ENCODE data around the gene THSD4.

Gene THSD4

GRCh38 chr15:71551566-71551965 lies 436.3 kb downstream of the THSD4 start:
- in situ Hi-C loops (cut with MboI; ENCODE audit: low sequenced_read_pairs), result no loop called here

GRCh38 chr15:71559098-71559497 lies 443.8 kb downstream of the THSD4 start:
- in situ Hi-C loops (cut with MboI; ENCODE audit: low sequenced_read_pairs), result no loop called here

DNA sequence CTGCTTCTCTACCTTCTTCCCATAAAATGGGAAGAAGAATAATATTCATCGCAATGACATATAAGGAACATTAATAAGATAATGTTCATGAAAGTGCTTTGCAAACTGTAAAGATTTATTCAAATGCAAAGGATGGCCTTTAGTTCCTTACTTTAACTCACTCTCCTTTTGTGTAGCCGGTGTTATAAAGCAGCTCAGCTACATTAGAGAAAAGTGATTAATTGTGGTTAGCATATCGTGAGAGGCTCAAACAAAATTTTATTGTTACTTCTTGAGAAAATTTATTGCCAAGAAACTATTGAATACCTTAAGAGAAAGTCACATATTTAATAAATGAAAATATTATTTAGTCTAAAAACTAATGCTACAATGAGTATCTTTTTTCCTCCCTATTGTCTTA lies 444.3 kb downstream of the THSD4 start:
- in situ Hi-C loops (cut with MboI; ENCODE audit: low sequenced_read_pairs), result no loop called here

- in situ Hi-C loops (cut with MboI; ENCODE audit: low sequenced_read_pairs), result no loop called here
Measured at GRCh38 chr15:71562251-71562650, 447.0 kb downstream of the THSD4 start.

GRCh38 chr15:71564217-71564616 lies 448.9 kb downstream of the THSD4 start:
- in situ Hi-C loops (cut with MboI; ENCODE audit: low sequenced_read_pairs), result no loop called here

DNA sequence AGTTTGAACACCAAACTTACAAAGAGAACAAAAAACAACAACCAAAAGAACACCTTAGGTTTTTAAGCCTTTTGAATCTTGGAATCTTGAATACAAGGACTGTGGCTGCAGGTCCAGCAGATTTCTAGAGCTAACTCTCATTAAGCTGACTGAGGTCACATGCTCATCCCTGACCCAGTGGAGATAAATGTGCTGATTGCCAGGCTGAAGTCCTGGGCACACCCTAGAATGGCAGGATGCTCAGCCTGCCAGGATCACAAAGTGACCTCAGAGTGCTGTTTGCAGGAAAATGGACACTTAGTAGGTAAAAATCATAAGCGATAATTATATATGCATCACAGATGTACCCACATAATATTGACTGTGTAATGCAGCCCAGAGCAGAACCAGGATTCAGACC lies 449.7 kb downstream of the THSD4 start:
- in situ Hi-C loops (cut with MboI; ENCODE audit: low sequenced_read_pairs), result no loop called here

DNA sequence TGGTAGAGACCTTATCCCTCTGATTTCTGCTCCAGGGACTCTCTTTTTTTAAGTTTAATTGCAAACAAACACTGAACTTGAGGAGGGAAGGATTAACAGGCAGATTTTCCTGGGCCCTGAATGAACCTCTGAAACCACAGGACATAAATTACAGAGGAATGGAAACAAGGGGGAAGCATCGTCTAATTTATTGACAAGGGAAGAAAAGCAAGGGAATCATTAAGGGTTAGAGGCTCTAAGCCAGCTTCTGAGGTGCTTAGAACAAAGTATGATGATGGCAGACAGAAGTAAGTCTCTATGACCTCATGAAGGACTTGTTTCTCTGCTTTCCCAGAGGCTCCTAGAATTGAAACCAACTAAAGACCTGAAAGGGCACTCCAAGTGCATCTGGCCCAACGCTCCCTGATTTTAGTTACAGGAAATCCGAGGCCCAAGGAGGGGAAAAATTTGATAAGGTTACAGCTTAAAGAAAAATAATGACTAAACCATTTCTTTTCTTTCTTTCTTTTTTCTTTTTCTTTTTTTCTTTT lies 450.4 kb downstream of the THSD4 start:
- in situ Hi-C loops (cut with MboI; ENCODE audit: low sequenced_read_pairs), result no loop called here

- in situ Hi-C loops (cut with MboI; ENCODE audit: low sequenced_read_pairs), result no loop called here
Measured at GRCh38 chr15:71566226-71566625, 451.0 kb downstream of the THSD4 start.

DNA sequence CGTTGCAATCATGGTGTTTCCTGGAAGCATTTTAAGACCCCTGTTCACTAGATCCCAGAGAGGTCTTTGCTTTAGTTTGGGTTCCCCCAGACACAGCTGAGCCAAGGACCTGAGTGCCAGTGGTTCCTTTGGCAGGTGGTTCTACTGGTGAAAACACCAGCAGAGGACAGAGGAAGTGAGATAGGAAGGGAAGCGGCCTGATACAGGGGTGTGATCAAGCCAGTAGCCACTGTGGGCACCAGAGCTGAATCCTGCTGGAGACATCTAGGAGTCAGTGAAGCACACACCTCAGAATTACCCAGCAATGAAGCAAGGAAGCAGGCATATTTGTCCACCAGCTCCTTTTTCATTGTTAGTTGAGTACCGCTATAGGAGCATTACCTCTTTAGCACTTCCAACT lies 451.9 kb downstream of the THSD4 start:
- in situ Hi-C loops (cut with MboI; ENCODE audit: low sequenced_read_pairs), result no loop called here

DNA sequence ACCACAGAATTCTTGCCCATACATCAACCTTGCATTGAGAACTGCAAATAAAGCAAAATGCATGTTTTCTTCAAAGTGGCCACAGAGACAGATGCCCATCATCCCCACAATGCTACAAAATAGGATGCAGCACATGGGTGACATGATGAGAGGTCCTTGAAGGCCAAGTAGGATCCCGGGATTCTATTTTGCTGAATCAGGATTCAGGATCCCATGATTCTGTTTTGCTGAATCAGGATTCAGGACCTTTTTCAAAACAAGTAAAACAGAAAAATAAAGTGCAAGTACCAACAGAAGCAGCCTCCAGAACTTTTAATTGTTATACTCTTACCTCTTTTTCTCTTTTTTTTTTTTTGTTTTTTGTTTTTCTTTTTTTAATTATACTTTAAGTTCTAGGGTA lies 453.0 kb downstream of the THSD4 start:
- in situ Hi-C loops (cut with MboI; ENCODE audit: low sequenced_read_pairs), result no loop called here

DNA sequence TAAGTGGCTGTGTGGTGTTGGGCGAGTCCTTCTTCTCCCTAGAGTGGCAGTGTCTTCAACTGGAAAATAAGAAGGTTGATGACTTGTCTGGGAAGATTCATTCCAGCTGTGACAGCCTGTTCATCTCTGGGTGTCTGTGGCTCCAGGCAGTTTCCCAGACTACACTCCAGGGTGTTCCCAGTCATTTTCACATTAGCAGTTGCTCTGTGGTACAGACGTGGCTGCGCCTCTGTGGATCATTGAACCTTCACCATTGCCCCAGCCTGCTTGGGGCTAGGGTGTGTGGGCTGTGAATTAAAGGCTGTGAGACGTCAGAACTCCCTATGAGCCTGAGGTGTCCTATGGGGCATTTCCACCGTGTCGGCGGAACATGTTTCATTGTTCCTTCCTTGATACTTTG lies 455.5 kb downstream of the THSD4 start:
- in situ Hi-C loops (cut with MboI; ENCODE audit: low sequenced_read_pairs), result no loop called here

- in situ Hi-C loops (cut with MboI; ENCODE audit: low sequenced_read_pairs), result no loop called here
Measured at GRCh38 chr15:71571641-71572040, 456.4 kb downstream of the THSD4 start.

- in situ Hi-C loops (cut with MboI; ENCODE audit: low sequenced_read_pairs), result no loop called here
Measured at GRCh38 chr15:71572452-71573053, 457.3 kb downstream of the THSD4 start.

GRCh38 chr15:71573599-71573998 lies 458.3 kb downstream of the THSD4 start:
- in situ Hi-C loops (cut with MboI; ENCODE audit: low sequenced_read_pairs), result no loop called here

GRCh38 chr15:71575474-71576045 lies 460.3 kb downstream of the THSD4 start:
- in situ Hi-C loops (cut with MboI; ENCODE audit: low sequenced_read_pairs), result no loop called here

GRCh38 chr15:71577071-71577470 lies 461.8 kb downstream of the THSD4 start:
- in situ Hi-C loops (cut with MboI; ENCODE audit: low sequenced_read_pairs), result no loop called here

- in situ Hi-C loops (cut with MboI; ENCODE audit: low sequenced_read_pairs), result no loop called here
Measured at GRCh38 chr15:71581398-71581930, 466.2 kb downstream of the THSD4 start.

DNA sequence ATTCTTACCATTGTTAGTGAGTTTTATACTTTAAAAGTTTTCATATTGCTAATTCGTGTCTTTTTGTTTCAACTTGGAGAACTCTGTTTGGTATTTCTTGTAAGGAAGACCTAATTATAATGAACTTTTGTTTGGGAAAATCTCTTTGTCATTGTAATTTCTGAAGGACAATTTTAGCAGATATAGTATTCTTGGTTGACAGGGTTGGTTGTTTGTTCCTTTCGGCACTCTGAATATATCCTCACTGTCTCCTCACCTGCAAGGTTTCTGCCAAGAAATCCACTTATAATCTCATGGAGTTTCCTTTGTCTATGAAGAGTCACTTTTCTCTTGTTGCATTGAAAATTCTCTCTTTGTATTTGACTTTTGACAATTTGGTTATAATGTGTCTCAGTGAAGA lies 469.9 kb downstream of the THSD4 start:
- in situ Hi-C loops (cut with MboI; ENCODE audit: low sequenced_read_pairs), result no loop called here

DNA sequence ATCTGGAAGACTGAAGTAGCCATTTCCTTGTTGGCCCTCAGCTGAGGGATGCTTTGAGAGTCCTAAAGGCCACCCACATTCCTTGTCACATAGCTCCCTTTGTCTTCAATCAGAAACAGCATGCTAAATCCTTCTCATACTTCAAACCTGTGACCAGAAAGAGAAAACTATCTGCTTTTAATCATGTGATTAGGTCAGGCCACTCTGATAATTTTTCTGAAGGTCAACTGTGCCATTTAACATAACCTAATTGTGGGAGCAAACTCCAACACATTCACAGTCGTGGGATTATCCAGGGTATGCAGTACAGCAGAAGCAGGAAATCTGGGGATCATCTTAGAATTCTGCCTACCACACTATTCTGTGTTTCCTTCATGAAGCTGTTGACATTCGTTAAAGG lies 471.2 kb downstream of the THSD4 start:
- in situ Hi-C loops (cut with MboI; ENCODE audit: low sequenced_read_pairs), result no loop called here

DNA sequence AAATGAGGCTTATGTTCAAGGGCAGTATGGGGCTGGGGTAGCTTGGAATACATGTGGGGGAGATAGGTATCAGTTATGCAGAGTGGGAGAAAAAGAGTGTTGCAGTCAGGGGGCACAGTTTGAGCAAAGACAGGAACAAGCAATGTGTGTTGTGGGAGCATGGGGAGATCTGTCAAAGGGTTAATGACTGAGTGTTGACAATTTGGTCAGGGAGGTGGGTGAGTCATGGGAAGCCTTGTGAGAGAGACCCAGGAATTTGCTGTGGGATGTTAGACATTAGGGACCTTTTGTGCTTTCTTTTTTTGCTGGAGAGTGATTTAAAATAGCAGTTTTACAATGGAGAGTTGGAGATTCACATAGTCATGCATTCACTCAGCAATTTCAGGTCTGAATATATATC lies 473.5 kb downstream of the THSD4 start:
- in situ Hi-C loops (cut with MboI; ENCODE audit: low sequenced_read_pairs), result no loop called here

- in situ Hi-C loops (cut with MboI; ENCODE audit: low sequenced_read_pairs), result no loop called here
Measured at GRCh38 chr15:71591057-71591456, 475.8 kb downstream of the THSD4 start.

DNA sequence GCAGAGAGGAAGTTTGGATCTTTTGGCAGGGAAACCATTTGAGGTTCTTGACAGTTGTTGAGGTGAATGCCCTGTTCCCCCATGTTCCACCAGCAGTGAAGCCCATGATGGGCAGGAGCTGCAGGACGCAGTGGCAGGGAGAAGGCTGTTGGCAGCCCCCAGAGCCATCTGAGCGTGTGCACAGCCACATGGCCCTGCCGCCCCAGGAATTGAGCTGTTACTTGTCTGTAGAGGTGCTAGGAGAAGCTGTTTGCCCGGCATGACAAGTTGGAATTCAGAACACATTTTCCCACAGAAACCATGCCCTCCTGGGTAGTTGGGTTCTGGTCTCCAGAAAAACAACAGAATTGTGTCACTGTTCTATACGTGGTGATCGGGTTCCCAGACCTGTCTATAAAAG lies 476.9 kb downstream of the THSD4 start:
- in situ Hi-C loops (cut with MboI; ENCODE audit: low sequenced_read_pairs), result no loop called here
